GM12878 (cell line): ENCODE data around the gene CPNE6.

Source experiments
- EGR1 ChIP-seq, 2 experiments: IDR thresholded peaks; 1 replicate in 1 of 2; 2 replicates in 1 of 2; pipeline ENCODE4 v1.6.1; 2011 to 2012; ENCODE audit warnings: low read depth in 2 of 2, low read length in 2 of 2, borderline replicate concordance in 1 of 2, mild to moderate bottlenecking in 1 of 2, moderate library complexity in 1 of 2
- HDAC2 ChIP-seq: fragments of 200-600 bp; sonication (generic); IDR thresholded peaks from 2 replicates; pipeline ENCODE4 v1.6.1; 2017
- TF ChIP-seq, protein P1 (sequence below): fragments of 450-650 bp; IDR thresholded peaks from 2 replicates; pipeline ENCODE4 v1.6.1; 2014; ENCODE audit warnings: mild to moderate bottlenecking
- TF ChIP-seq, protein P2 (sequence below), 3 experiments: IDR thresholded peaks in 2 of 3; conservative IDR thresholded peaks in 1 of 3; 2 replicates each; pipeline ENCODE4 v1.5.1; 2011; ENCODE audit warnings: low read depth in 3 of 3, low read length in 3 of 3, mild to moderate bottlenecking in 3 of 3, control low read depth in 2 of 3, moderate library complexity in 2 of 3, inconsistent platforms in 1 of 3, mixed read lengths in 1 of 3; ENCODE audit not compliant: control insufficient read depth in 2 of 3, insufficient read depth in 1 of 3; ENCODE audit errors: extremely low read depth in 1 of 3

DNA sequence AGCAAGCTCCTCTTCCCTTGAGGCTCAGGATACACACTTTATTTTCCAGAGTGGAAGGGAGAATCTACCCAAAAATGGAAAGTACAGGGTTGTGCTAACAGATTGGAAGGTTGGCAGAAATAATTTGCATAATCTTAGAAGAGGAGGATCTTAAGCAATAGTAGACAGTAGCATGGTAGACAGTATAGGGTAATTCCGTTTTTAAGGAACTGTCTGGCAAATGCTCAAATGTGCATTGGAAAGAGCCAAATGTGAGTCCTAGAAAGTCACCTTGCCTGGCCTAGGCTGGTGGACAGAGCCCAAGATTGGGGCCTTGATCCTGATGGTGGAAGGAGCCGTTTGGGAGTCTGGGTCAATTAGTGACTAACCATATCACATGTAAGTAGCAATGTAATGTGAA, 32.7 kb upstream of the CPNE6 start:
- TF ChIP-seq HDAC2 = no peak
- TF ChIP-seq EGR1 (IDR thresholded peaks at IDR 0.05; ENCODE audit: borderline replicate concordance in 1 of 2, low read depth in 2 of 2, low read length in 2 of 2) = no peak
- TF ChIP-seq, protein P1, sequence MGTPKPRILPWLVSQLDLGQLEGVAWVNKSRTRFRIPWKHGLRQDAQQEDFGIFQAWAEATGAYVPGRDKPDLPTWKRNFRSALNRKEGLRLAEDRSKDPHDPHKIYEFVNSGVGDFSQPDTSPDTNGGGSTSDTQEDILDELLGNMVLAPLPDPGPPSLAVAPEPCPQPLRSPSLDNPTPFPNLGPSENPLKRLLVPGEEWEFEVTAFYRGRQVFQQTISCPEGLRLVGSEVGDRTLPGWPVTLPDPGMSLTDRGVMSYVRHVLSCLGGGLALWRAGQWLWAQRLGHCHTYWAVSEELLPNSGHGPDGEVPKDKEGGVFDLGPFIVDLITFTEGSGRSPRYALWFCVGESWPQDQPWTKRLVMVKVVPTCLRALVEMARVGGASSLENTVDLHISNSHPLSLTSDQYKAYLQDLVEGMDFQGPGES = no peak
- TF ChIP-seq, protein P2, sequence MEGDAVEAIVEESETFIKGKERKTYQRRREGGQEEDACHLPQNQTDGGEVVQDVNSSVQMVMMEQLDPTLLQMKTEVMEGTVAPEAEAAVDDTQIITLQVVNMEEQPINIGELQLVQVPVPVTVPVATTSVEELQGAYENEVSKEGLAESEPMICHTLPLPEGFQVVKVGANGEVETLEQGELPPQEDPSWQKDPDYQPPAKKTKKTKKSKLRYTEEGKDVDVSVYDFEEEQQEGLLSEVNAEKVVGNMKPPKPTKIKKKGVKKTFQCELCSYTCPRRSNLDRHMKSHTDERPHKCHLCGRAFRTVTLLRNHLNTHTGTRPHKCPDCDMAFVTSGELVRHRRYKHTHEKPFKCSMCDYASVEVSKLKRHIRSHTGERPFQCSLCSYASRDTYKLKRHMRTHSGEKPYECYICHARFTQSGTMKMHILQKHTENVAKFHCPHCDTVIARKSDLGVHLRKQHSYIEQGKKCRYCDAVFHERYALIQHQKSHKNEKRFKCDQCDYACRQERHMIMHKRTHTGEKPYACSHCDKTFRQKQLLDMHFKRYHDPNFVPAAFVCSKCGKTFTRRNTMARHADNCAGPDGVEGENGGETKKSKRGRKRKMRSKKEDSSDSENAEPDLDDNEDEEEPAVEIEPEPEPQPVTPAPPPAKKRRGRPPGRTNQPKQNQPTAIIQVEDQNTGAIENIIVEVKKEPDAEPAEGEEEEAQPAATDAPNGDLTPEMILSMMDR (IDR thresholded peaks at IDR 0.05 in 2 of 3, conservative IDR thresholded peaks at IDR 0.05 in 1 of 3; ENCODE audit: control insufficient read depth in 2 of 3, extremely low read depth in 1 of 3, insufficient read depth in 1 of 3, low read depth in 3 of 3, low read length in 3 of 3) = no peak
